Motor neuron (in vitro differentiated cells): ENCODE measurements around the gene VPS51. TPM values are rescaled to one million over a fixed set of nuclear protein-coding genes. Genes with fewer than 3 reads are reported as not detected.

Source experiments
- ATAC-seq, 8 experiments: fragments of 200-7000 bp; cut with Tn5 transposase; replicated peaks in 6 of 8; 2 replicates each; pipeline ENCODE4 v1.8.0; 2021; ENCODE audit warnings: mild to moderate bottlenecking in 8 of 8, moderate library complexity in 8 of 8
- H3K27ac ChIP-seq, 2 donors: fragments of 250-450 bp; sonication (Bioruptor Pico); 2 replicates each; pipeline ENCODE4 v1.9.0; 2021; ENCODE audit warnings: antibody characterized with exemption in 2 of 2, mild to moderate bottlenecking in 2 of 2, moderate library complexity in 1 of 2
- H3K4me1 ChIP-seq, 2 donors: fragments of 250-450 bp; sonication (Bioruptor Pico); replicated peaks in 1 of 2; 2 replicates each; pipeline ENCODE4 v1.6.1; 2021; ENCODE audit warnings: antibody characterized with exemption in 2 of 2, mild to moderate bottlenecking in 2 of 2, moderate library complexity in 1 of 2
- H3K4me3 ChIP-seq, 5 donors: fragments of 250-450 bp; sonication (Bioruptor Pico); 2 replicates each; pipeline ENCODE4 v1.9.0; 2021; ENCODE audit warnings: antibody characterized with exemption in 5 of 5, mild to moderate bottlenecking in 5 of 5, moderate library complexity in 4 of 5
- WGBS, 10 experiments: fragments of 450-650 bp; shearing (Covaris generic); methylation state at CpG; one replicate each; pipeline ENCODE4 v1.0.0; 2022; 5-methylcytosine and 5-hydroxymethylcytosine counted together
- in situ Hi-C, 9 experiments: fragments of 400-800 bp; cut with MboI; loops; one replicate each; pipeline ENCODE4 v1.15.0; 2021; ENCODE audit warnings: low sequenced_read_pairs in 9 of 9, low pct_unique_long_range_greater_than_20kb in 2 of 9; ENCODE audit not compliant: unreplicated experiment in 9 of 9
- total RNA-seq, 8 experiments: library from RNA; unstranded; fragments of 300-600 nt; gene quantifications; 2 replicates each; pipeline versions ENCODE4 v1.2.3 to v1.2.4, GENCODE V29; 2022

The VPS51 gene
- 100 to 1,000 TPM in 3 of 8 experiments, 10 to 100 TPM in 5; 58.3 to 137 (median 89.5) TPM for total RNA-seq

GRCh38 chr11:65095974-65096806 is at the start of gene VPS51:
Gene VPS51, plus strand, starts transcription at chr11:65096214. Its CDS starts 37 bp downstream, at chr11:65096251.
- Histone ChIP-seq H3K4me3 (peak within 1 kb of the TSS; percentile 79 to 99 (median 89)), H3K4me1 (peaks cover 7 to 8% of the 10 kb centered on the region in 2 donors), H3K27ac (peak within 1 kb of the TSS; percentile 95 to 99)
- peak; percentile 94 to 97 (median 96) for ATAC-seq
- 0 to 33% (median 0%) methylated on average over 1 to 4 of the region's 52 CpGs; no CpG with 5 or more reads in 7 of the 10 experiments for WGBS, 10 experiments
- in situ Hi-C loops = no loop called here

GRCh38 chr11:65047581-65048422 is 48.2 kb upstream of the VPS51 start:
- WGBS, 10 experiments = 60 to 90% (median 77%) methylated on average over 2 to 9 of the region's 56 CpGs; no CpG with 5 or more reads in 7 of the 10 experiments
- no peaks in the 10 kb centered on the region for H3K4me1 ChIP-seq
- no peak overlapping the region for H3K4me3 ChIP-seq
- in situ Hi-C loops = no loop called here
- no peak overlapping the region for H3K27ac ChIP-seq
- ATAC-seq = peak in 6 of 8 experiments; percentile 12 to 54 (median 23)

- in situ Hi-C loops = no loop called here
- H3K4me3 ChIP-seq = no peak overlapping the region
- no peak overlapping the region for H3K27ac ChIP-seq
- H3K4me1 ChIP-seq = no peaks in the 10 kb centered on the region
- WGBS, 10 experiments = 45 to 100% (median 82%) methylated on average over 1 to 8 of the region's 9 CpGs; no CpG with 5 or more reads in 1 of the 10 experiments
- peak in 2 of 8 experiments; percentile 12 to 34 for ATAC-seq
Measured at GRCh38 chr11:65051398-65051858, 44.6 kb upstream of the VPS51 start.

- 0 to 83% (median 40%) methylated on average over 1 to 3 of the region's 8 CpGs; no CpG with 5 or more reads in 3 of the 10 experiments for WGBS, 10 experiments
- H3K27ac ChIP-seq = no peak overlapping the region
- ATAC-seq = no peak
- no peak overlapping the region for H3K4me3 ChIP-seq
- in situ Hi-C loops = no loop called here
- H3K4me1 ChIP-seq = no peaks in the 10 kb centered on the region
Measured at GRCh38 chr11:65053827-65054508, 42.0 kb upstream of the VPS51 start.

- in situ Hi-C loops = no loop called here
- H3K4me3 ChIP-seq = no peak overlapping the region
- no peaks in the 10 kb centered on the region for H3K4me1 ChIP-seq
- ATAC-seq = no peak
- no peak overlapping the region for H3K27ac ChIP-seq
- 45 to 83% (median 60%) methylated on average over 1 of the region's 1 CpG; no CpG with 5 or more reads in 3 of the 10 experiments for WGBS, 10 experiments
Measured at GRCh38 chr11:65055538-65055937, 40.5 kb upstream of the VPS51 start.

GRCh38 chr11:65056999-65057398 is 39.0 kb upstream of the VPS51 start:
- Histone ChIP-seq H3K4me3 (no peak overlapping the region), H3K4me1 (no peaks in the 10 kb centered on the region), H3K27ac (no peak overlapping the region)
- WGBS, 10 experiments = 91 to 100% methylated on average over 1 to 4 of the region's 6 CpGs; no CpG with 5 or more reads in 8 of the 10 experiments
- no peak for ATAC-seq
- in situ Hi-C loops = no loop called here

GRCh38 chr11:65057526-65057925 is 38.5 kb upstream of the VPS51 start:
- no peaks in the 10 kb centered on the region for H3K4me1 ChIP-seq
- no peak overlapping the region for H3K4me3 ChIP-seq
- in situ Hi-C loops = no loop called here
- WGBS, 10 experiments = 67% methylated on average over 3 of the region's 7 CpGs; no CpG with 5 or more reads in 9 of the 10 experiments
- H3K27ac ChIP-seq = no peak overlapping the region
- ATAC-seq = no peak

GRCh38 chr11:65058012-65058411 is 38.0 kb upstream of the VPS51 start:
- in situ Hi-C loops = no loop called here
- ATAC-seq = peak in 1 of 8 experiments; percentile 19
- no peaks in the 10 kb centered on the region for H3K4me1 ChIP-seq
- no peak overlapping the region for H3K4me3 ChIP-seq
- no peak overlapping the region for H3K27ac ChIP-seq
- WGBS, 10 experiments = no CpG with 5 or more reads among the region's 13 CpGs

GRCh38 chr11:65058419-65059054 is 37.5 kb upstream of the VPS51 start, which contains the start of gene NAALADL1:
Gene NAALADL1, minus strand, starts transcription at chr11:65058553. Its CDS starts 32 bp downstream, at chr11:65058521.
- 70 to 93% (median 80%) methylated on average over 2 to 4 of the region's 8 CpGs; no CpG with 5 or more reads in 7 of the 10 experiments for WGBS, 10 experiments
- peak in 1 of 8 experiments; percentile 7 for ATAC-seq
- no peak within 1 kb of the TSS for H3K27ac ChIP-seq
- no peak within 1 kb of the TSS for H3K4me3 ChIP-seq
- no peaks in the 10 kb centered on the region for H3K4me1 ChIP-seq
- in situ Hi-C loops = no loop called here

GRCh38 chr11:65059523-65059922 is 36.5 kb upstream of the VPS51 start:
- no peaks in the 10 kb centered on the region for H3K4me1 ChIP-seq
- 8 to 83% (median 33%) methylated on average over 1 to 3 of the region's 3 CpGs; no CpG with 5 or more reads in 3 of the 10 experiments for WGBS, 10 experiments
- ATAC-seq = no peak
- no peak overlapping the region for H3K27ac ChIP-seq
- no peak overlapping the region for H3K4me3 ChIP-seq
- in situ Hi-C loops = no loop called here

GRCh38 chr11:65059959-65060824 is 35.8 kb upstream of the VPS51 start:
- 0 to 85% (median 78%) methylated on average over 1 to 7 of the region's 10 CpGs; no CpG with 5 or more reads in 4 of the 10 experiments for WGBS, 10 experiments
- in situ Hi-C loops = no loop called here
- ATAC-seq = peak in 3 of 8 experiments; percentile 12 to 58 (median 36)
- no peaks in the 10 kb centered on the region for H3K4me1 ChIP-seq
- no peak overlapping the region for H3K4me3 ChIP-seq
- no peak overlapping the region for H3K27ac ChIP-seq
